Activated CD4-positive, CD25-positive, alpha-beta regulatory T cell treated with anti-CD3 and anti-CD28 coated beads, Interleukin-2, amount 50 U/mL, for 72 hours (primary cell): ENCODE measurements around the gene WIPF3.
"Not testable (repeated sequence)": the region's sequence is repeated elsewhere in the genome, so short reads cannot be mapped to it uniquely, and the experiment has no call there.

Source experiments
- DNase-seq: peaks from one replicate; pipeline ENCODE4 v3.0.0; 2021

The WIPF3 gene

DNA sequence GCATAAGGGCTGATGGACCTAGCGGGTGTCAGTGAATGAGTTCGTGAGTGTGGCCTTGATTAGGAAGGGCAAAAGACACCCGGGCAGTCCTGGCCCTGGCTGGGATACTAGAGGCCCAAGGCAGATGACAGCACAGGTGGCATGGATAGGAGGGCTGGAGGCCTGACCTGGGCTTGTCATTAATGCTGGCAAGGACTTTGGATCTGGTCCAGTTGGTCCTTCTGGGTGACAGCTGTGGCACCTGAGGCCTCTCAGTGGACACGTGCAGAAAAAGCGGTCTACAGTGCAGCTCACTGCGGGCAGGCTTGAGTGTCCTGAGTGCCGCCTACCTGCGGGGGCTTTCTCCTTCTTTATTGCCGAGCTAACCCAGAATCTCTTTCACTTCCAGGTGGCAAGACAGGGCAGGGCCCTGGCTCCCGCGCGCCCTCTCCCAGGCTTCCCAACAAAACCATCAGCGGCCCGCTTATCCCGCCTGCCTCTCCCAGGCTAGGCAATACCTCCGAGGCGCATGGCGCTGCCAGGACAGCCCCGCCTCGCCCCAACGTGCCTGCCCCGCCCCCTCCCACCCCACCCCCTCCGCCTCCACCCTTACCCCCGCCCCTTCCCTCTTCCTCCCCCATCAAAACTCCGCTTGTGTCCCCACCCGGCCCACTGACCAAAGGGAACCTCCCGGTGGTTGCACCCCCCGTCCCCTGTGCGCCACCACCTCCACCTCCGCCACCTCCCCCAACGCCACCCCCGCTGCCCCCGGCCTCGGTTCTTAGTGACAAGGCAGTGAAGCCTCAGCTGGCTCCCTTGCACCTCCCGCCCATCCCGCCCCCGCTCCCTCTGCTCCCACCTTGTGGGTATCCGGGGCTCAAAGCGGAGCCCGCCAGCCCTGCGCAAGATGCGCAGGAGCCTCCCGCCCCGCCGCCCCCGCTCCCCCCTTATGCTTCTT is 77.4 kb downstream of the WIPF3 start:
- no peak for DNase-seq

DNA sequence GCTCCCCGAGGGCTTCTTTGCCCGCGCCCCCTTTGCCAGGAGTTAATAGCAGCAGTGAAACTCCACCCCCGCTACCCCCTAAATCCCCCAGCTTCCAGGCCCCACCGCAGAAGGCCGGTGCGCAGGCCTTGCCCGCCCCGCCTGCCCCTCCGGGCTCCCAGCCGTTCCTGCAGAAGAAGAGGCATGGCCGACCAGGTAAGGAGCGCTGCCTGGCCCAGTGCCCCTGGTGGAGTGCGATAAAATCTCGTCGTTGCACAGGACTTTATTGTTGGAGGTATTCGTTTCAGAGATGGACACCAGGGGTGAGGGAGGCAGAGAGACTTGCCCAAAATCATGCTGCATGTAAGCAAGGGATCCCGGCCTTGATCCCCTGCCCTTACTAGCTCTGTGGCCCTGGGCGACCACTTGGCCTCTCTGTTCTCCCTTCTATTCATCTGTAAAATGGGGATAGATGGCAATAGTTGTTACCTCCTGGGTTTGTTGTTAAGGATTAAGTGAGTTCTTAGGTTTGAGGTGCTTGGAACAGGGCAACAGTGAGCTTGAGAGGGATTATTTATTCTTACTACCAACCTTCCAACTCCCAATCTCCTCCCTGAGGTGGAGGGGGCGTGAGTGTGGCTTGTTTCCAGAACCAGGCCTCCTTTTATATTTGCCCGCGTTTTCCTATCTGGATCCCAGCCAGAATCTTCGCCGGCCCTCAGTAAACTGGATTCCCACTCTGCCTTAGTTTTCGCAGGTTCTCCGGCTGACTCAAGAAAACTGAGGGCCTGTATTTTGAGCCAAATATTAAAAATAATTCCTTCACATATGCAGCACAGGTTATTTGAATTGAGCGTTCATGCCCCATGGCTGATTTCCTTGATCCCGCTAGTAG is 78.3 kb downstream of the WIPF3 start:
- DNase-seq = no peak

DNA sequence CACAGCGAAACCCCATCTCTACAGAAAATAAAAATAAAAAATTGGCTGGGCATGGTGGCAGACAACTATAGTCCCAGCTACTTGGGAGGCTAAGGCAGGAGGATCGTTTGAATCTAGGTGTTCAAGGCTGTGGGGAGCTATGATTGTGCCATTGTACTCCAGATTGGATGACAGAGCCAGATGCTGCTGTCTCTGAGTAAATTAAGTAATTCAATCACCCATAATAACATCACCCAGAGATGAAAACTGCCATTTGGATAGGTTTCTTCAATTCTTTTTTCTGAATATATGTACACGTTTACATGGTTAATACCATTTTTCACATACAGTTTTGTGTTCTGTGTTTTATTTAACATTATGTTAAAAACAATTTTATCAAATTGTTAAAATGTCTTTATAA is 79.3 kb downstream of the WIPF3 start:
- DNase-seq = no peak

DNA sequence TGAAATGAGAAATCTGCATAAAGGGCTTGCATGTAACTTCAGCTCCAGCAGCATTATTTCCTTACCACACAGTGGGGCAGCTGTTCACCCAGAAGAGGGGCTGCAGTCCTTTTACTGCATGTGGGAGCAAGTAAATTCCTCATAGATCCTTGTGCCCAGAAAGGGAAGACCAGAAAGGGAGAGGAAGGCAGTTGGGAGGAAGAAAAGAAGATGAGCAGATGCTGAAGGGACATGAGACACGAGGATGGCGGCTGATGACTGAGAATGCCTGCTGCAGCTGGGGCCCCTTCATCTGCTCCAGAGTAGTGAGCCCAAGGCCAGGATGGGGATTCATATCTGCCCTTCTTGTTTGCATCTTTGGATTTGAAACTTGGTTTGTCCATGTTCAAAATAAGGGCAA is 80.5 kb downstream of the WIPF3 start:
- DNase-seq = no peak

DNA sequence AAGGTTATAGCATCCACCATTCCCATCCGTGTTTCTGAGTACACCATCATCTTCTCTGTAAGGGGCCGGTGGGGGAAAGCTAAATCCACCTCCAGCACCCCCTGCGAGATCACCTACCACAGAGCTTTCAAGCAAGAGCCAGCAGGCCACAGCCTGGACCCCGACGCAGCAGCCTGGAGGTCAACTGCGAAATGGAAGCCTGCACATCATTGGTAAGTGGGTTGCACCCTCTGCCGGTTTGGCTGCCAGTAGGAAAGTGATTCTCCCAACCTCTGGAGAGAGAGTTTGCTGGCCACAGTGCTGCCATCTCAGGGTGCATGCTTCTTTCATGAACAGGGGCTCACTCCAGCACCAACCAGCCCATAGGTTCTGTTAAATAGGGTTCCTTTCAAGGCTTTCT is 81.7 kb downstream of the WIPF3 start:
- no peak for DNase-seq

DNA sequence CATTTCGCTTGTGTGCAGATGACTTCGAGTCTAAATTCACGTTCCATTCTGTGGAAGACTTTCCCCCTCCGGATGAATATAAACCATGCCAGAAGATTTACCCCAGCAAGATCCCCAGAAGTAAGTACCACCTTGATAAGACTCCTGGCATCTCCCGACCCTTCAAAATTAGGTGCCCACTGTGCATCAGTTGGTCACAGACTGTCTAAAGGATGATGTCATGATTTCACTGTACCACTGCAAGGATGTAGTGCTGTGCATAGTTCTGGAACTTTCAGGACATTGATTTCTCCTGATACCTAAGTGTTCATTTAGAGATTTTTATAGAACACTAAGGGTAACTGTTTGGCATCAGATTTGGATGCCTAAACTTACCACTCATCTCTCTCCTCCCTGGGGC is 83.0 kb downstream of the WIPF3 start:
- DNase-seq = no peak

DNA sequence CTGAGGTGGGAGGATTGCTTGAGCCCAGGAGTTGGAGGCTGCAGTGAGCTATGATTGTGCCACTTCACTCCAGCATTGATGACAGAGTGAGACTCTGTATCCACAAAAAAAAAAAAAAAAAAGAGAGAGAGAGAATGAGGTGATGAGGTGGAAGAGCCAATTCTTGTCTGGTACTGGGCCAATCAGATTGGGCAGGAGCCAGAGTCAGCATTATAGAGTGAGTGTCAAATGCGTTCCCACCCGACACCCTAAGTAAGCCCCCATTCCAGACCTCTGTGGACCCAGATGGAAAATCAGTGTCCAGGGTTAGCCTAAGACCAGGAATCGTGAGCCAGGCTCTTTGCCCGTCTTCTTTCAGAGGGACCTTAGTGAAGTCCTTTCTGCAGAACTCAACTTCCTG is 83.9 kb downstream of the WIPF3 start:
- DNase-seq = no peak

DNA sequence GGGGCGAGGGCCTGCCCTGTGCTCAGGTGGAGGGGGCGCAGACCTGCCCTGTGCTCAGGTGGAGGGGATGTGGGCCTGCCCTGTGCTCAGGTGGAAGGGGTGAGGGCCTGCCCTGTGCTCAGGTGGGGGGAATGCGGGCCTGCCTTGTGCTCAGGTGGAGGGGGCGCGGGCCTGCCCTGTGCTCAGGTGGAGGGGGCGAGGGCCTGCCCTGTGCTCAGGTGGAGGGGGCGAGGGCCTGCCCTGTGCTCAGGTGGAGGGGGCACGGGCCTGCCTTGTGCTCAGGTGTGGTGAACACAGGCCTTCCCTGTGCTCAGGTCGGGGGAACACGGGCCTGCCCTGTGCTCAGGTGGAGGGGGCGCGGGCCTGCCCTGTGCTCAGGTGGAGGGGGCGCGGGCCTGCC is 84.5 kb downstream of the WIPF3 start:
- DNase-seq = not testable (repeated sequence)

DNA sequence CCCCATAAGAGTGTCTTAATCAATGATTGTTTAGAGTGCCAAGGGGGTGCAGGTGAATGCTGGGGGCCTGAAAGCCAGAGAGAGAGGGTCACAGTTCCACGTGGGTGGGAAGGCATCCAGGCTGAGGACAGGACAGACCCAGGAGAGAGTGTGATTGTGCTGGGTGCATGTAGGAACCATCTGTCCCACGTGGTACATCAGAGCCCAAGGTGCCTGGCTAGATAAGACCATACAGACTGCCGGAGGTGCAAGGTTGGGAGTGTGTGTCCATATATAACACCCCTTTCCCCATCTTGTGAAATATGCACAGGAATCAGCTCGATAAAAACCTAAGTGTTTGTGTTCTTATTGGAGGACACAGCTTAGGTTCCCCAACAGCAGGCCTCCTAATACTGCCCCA is 85.5 kb downstream of the WIPF3 start:
- no peak for DNase-seq

DNA sequence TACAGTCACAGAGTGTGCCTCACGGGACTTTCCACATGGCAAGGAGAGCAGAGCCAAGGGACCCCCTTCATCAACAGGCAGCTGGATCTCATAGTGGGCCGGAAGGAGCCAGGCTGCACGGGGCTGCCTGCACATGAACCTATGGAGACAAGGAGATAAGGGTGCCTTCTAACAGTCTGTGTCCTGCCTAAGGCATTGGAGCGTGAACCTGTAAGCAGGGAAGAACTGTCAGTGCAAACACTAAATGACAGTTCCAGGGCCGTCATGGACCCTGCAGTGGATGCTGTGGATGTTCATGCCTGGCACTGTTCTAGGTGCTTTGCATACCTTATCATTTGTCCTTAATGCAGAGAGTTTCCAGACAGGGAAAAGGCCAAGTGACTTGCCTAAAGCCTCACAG is 85.9 kb downstream of the WIPF3 start:
- DNase-seq = no peak

DNA sequence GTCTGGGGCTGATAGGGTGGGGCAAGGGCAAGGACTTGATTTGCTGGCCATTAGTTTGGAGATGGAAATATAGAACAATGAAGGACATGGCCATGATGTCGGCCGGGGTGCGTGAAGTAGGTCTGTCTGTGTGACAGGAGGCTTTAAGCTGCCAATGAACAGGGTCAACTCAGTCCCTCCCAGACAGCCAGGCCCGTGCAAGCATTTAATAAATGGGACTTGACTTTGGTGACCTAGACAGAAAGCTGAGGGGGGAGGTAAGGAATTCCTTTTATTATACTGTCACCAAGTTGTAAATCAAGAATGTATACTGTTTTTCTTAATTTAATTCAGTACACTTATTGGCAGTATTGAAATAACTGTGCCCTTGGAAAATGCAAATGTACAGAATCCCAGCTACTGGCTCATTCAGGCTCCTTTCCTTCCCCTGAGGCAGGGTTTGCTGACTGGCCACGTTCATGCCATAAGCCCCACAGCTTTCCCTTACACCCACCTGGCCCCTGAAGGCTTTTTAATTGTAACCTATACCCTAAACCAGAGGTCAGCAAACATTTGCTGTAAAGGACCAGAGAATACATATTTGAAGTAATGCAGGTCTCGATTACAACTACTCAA is 87.2 kb downstream of the WIPF3 start:
- no peak for DNase-seq

DNA sequence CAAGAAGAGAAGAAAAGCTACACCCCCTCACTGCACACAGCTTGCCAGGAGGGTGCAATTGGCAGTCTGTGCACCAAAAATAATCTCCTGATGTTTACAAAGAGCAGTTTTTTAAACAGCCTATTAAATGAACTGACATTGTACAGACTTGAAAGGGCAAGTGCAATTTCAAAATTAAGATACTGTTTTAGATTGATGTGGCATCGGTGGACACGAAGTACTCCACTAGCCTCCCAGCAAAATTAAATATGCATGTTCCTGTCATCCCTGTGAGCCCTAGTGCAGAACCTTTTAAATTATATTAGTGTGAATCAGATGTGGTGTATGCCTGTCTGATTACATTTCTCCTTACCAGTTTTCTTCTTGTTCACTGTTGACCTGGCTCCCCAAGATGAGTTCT is 87.9 kb downstream of the WIPF3 start:
- no peak for DNase-seq

DNA sequence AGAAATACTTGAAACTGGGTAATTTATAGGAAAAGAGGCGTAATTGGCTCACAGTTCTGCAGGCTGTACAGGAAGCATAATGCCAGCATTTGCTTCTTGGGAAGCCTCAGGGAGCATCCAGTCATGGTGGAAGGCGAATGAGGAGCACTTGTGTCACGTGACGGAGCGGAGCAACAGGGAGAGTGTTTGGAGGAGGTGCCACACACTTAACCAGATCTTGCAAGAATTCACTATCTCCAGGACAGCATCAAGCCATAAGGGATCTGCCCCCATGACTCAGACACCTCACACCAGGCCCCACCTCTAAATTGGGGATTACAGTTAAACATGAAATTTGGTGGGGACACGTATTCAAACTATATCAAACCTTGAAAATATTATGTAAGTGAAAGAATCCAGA is 89.3 kb downstream of the WIPF3 start:
- no peak for DNase-seq

DNA sequence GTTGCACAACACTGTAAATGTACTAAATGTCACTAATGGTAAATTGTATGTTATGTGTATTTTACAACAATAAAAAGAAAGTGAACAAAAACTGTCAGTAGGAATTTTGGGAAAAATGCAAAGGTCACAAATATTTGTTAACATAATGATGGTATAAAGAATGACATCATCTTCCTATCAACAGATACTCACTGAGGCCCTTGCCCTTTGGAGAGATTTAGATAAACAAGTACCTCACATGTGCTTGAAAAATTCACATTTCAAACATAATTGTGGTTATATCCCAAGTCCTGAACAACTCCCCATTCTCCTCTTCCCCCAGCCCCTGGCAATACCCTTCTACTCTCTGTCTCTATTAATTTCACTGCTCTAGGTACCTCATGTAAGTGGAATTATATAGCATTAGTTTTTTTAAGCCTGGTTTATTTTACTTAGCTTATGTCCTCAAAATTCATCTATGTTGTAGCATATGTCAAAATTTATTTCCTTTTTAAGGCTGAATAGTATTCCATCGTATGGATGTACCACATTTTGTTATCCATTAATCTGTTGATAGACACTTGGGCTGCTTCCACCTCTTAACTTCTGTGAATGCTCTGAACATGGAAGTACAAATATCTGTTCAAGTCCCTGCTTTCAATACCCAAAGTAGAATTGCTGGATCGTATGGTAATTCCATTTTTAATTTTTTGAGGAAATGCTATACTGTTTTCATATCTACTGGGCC is 90.5 kb downstream of the WIPF3 start:
- DNase-seq = no peak

DNA sequence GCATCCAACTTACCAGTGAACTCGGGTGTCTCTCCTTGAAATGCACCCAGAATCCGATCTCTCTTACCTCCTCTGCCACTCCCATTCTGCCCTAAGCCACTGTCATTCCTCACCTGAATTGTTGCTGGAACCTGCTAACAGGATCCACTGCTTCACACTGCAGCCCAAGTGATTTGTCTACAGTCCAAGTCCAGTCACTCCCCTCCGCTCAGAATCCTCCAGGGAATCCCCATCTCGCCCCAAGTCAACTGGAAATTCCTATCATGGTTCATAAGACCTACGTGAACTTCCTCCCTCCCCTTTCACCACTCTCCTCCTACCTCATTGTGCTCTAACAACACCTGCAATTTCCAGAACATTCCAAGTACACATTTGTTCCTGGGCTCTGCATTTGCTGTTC is 92.0 kb downstream of the WIPF3 start:
- DNase-seq = no peak

DNA sequence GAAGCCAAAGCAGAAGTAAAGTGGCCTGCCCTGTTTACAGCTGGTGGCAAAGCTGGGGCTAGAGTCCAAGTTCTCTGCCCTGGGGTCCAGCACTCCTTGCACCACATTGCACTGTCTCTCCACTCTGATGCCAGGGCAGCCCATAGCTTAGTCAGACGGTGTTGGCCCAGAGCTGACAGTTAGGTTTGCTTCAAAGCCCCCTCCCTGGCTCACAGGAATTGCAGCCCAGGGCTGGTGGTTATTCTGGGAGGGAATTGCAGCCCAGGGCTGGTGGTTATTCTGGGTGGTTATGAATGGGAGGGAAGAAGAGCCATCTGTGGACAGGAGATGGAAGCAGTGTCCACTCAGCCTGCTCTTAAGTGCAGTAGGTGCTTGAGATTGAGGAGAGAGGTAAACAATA is 94.4 kb downstream of the WIPF3 start:
- DNase-seq = no peak

DNA sequence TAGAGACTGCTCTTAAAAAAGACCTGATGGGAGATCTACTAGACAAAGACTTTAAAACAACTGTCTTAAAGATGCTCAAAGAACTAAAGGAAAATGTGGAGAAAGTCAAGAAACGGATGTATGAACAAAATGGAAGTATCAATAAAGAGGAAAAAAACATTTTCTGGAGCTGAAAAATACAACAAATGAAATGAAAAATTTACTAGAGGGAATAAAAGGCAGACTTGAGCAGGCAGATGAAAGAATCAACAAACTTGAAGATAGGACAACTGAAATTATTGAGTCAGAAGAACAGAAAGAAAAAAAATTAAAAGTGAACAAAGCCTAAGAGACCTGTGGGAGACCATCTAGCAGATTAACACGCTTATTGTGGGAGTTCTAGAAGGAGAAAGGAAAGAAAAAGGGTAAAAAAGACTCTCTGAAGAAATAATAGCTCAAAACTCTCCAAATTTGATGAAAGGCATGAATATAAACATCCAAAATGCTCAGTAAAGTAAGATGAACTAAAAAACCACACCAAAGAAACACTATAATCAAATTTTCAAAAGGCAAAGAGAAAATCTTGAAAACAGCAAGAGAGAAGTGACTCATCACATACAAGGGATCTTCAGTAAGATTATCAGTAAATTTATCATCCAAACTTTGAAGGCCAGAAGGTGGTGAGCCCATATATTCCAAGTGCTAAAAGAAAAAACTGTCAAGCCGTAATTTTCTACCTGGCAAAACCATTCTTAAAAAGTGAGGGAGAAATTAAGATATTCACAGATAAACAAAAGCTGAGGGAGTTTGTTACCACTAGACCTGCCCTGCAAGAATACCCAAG is 100.1 kb downstream of the WIPF3 start:
- DNase-seq = no peak

DNA sequence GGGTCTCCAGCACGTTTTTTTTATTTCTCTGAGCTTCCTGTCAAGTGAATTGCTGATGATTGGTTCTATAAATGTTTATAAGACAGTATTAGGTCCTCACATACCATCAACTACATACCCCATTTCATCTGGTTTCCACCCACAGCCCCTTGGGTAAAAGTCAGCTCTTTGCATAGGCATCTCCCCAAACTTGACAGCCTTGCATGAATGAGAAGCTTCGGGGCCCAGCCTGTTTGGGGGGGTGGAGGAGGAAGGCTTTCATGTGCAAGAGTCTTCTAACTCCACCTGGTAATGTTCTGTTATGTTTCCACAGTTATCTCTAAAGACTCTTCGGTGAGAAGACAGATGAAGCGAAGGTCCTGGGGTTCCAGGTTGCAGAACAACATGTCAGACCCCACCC is 107.9 kb downstream of the WIPF3 start:
- no peak for DNase-seq

DNA sequence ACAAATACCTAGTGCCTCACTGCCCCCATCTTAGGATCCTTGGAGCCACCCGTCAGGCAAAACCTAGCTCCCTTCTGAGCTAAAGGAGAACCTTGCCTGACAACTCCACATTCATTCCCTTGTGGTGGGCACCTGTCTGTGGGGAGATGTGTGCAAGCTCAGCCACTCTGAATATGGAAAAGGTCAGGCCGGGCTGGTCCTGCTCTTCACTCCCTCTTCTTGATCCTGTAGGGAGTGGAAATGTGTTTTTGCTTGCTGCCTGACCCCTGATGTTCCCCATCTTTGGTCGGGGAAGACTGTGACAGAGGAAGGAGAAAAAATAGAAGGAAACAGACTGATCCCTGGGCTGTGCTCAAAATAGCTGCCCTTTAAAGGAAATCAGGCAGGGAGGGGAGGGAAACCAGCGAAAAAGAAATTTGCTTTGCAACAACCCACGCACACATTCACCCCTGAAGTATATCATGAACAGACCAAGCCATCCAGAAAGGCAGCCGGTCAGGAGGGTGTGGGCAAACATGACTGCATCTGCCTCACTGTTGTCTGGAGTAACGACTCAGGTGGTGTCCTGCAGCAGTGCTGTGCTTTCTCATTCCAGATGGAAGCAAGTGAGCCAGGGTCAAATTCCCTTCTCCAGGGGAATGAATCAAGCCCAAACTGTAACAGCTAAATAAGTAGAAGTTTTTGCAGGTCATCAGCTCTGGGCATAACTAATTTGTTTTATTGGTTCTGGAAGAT is 109.3 kb downstream of the WIPF3 start:
- DNase-seq = no peak

DNA sequence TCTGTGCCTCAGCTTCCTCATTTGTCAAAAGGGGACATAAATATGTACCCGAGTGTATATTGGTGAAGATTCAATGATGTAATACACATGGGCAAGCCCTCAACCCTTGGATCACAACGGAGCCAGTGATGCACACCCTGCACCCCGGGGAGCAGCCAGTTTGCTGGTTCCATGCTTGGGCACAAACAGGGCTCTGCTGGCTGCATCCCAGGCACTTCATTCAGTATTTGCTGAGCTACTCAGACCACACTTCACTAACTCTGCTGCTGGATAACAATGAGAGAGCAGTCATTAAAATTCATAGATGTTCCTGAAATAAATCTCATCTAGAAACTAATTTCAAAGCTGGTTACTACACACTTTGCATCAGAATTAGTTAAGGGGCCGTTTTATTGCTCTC is 111.3 kb downstream of the WIPF3 start:
- DNase-seq = no peak

DNA sequence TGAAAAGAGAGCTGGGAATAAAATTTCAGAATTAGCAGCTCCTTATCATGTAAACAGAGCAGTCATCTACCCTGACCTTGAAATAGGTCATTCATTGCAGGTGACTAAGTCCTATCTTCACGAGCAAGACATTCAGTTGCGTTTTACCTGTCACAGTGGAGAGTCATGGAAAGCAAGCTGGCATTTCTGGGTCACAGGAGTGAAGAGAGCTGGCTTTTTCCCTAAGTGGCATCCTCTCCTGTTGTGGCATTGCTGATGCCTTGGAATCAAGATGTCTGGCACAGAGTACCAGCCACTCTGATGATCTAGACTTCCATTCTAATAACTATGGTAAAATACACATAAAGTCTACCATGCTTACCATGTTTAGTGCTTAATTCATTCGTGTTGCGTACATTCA is 112.5 kb downstream of the WIPF3 start:
- no peak for DNase-seq
